Measurements from ENCODE around the gene SLC6A19.

The SLC6A19 gene

GRCh38 chr5:1244255-1244654 lies 42.9 kb downstream of the SLC6A19 start:
- CTCF ChIA-PET = no interaction called here
- H3K4me3 ChIP-seq (ENCODE audit: low read depth, low read length) = no peak overlapping the region
- H3K9me3 ChIP-seq (ENCODE audit: control insufficient read depth, insufficient read depth, low read depth, low read length) = no peaks in the 10 kb centered on the region
- no peaks in the 10 kb centered on the region for H3K4me1 ChIP-seq (ENCODE audit: control insufficient read depth, insufficient read depth, low read length)
- H3K27ac ChIP-seq (ENCODE audit: extremely low read depth, low read depth, low read length) = no peak overlapping the region
- POLR2A ChIA-PET = no interaction called here
- TF ChIP-seq, protein P1, sequence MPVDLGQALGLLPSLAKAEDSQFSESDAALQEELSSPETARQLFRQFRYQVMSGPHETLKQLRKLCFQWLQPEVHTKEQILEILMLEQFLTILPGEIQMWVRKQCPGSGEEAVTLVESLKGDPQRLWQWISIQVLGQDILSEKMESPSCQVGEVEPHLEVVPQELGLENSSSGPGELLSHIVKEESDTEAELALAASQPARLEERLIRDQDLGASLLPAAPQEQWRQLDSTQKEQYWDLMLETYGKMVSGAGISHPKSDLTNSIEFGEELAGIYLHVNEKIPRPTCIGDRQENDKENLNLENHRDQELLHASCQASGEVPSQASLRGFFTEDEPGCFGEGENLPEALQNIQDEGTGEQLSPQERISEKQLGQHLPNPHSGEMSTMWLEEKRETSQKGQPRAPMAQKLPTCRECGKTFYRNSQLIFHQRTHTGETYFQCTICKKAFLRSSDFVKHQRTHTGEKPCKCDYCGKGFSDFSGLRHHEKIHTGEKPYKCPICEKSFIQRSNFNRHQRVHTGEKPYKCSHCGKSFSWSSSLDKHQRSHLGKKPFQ (tag by site-specific recombination; IDR thresholded peaks at IDR 0.05) = no peak
- no peak for TF ChIP-seq GLIS2 (tag by site-specific recombination; IDR thresholded peaks at IDR 0.05)
- TF ChIP-seq SP3 (tag by site-specific recombination; IDR thresholded peaks at IDR 0.05) = no peak
- no peak for TF ChIP-seq ZNF776 (tag by site-specific recombination; IDR thresholded peaks at IDR 0.05; ENCODE audit: borderline replicate concordance)
- no peak for TF ChIP-seq ZNF837 (tag by site-specific recombination; IDR thresholded peaks at IDR 0.05)
- TF ChIP-seq ZBTB17 (tag by site-specific recombination; IDR thresholded peaks at IDR 0.05) = no peak
- no peak for TF ChIP-seq ZNF830 (tag by site-specific recombination; IDR thresholded peaks at IDR 0.05; ENCODE audit: low read depth)
- no peak for TF ChIP-seq SP2 (tag by site-specific recombination; IDR thresholded peaks at IDR 0.05)
- no peak for TF ChIP-seq TCF7L2 (IDR thresholded peaks at IDR 0.05; ENCODE audit: borderline replicate concordance, low read depth, low read length)
- TF ChIP-seq KLF7 (tag by site-specific recombination; IDR thresholded peaks at IDR 0.05; ENCODE audit: borderline replicate concordance) = no peak
- TF ChIP-seq ZBTB20 (tag by site-specific recombination; IDR thresholded peaks at IDR 0.05) = no peak
- TF ChIP-seq HOXC10 (CRISPR knock-in tag; IDR thresholded peaks at IDR 0.05) = no peak
- no peak for TF ChIP-seq IKZF3 (tag by site-specific recombination; IDR thresholded peaks at IDR 0.05)
- TF ChIP-seq ZNF610 (tag by site-specific recombination; IDR thresholded peaks at IDR 0.05; ENCODE audit: borderline replicate concordance) = no peak
- TF ChIP-seq PRDM4 (tag by site-specific recombination; IDR thresholded peaks at IDR 0.05) = no peak
- TF ChIP-seq, protein P2, sequence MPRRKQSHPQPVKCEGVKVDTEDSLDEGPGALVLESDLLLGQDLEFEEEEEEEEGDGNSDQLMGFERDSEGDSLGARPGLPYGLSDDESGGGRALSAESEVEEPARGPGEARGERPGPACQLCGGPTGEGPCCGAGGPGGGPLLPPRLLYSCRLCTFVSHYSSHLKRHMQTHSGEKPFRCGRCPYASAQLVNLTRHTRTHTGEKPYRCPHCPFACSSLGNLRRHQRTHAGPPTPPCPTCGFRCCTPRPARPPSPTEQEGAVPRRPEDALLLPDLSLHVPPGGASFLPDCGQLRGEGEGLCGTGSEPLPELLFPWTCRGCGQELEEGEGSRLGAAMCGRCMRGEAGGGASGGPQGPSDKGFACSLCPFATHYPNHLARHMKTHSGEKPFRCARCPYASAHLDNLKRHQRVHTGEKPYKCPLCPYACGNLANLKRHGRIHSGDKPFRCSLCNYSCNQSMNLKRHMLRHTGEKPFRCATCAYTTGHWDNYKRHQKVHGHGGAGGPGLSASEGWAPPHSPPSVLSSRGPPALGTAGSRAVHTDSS (tag by site-specific recombination; IDR thresholded peaks at IDR 0.05) = no peak
- no peaks in the 10 kb centered on the region for H3K36me3 ChIP-seq (ENCODE audit: control insufficient read depth in 2 of 2, insufficient read depth in 1 of 2, low read length in 2 of 2)

DNA sequence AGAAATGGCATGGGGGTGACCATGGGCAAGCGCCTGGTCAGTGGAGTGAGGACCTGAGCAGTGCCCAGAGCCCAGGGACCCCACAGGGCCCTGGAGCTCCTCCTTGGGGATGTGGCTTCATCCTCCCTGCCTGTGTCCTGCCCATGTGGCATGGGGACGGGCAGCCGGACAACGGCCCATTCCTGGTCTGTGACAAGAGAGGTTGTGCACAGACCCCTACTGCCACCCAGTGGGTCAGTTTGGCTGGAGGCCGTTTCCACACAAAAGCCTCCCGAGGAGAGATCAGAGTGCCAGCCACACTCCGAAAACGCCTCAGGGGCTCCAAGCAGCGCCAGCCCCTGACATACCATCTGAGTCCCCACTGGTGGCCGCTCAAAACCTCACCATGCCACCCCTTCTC lies 43.6 kb downstream of the SLC6A19 start:
- no peaks in the 10 kb centered on the region for H3K4me1 ChIP-seq (ENCODE audit: control insufficient read depth, insufficient read depth, low read length)
- CTCF ChIA-PET = no interaction called here
- TF ChIP-seq CTCF (tag by site-specific recombination; IDR thresholded peaks at IDR 0.05) = 0 out of 2 replicates have a peak, but pooled peaks have one; percentile 19
- no peak for TF ChIP-seq ZBTB7A (tag by site-specific recombination; IDR thresholded peaks at IDR 0.05; ENCODE audit: low read depth)
- no peak for TF ChIP-seq ZEB2 (tag by site-specific recombination; IDR thresholded peaks at IDR 0.05)
- H3K27ac ChIP-seq (ENCODE audit: extremely low read depth, low read depth, low read length) = no peak overlapping the region
- H3K4me3 ChIP-seq (ENCODE audit: low read depth, low read length) = no peak overlapping the region
- H3K9me3 ChIP-seq (ENCODE audit: control insufficient read depth, insufficient read depth, low read depth, low read length) = no peaks in the 10 kb centered on the region
- no peaks in the 10 kb centered on the region for H3K36me3 ChIP-seq (ENCODE audit: control insufficient read depth in 2 of 2, insufficient read depth in 1 of 2, low read length in 2 of 2)
- POLR2A ChIA-PET = no interaction called here
